HAP-1 (cell line): Measurements from ENCODE around the gene NEUROD6.

Experiments
- DNase-seq, 2 experiments: peaks; one replicate each; pipeline ENCODE4 v3.0.0-alpha.2; 2016 to 2020; ENCODE audit warnings: low spot score in 2 of 2
- H3K27me3 ChIP-seq: fragments of 250-450 bp; sonication (Bioruptor Pico); 2 replicates; pipeline ENCODE4 v1.5.1; 2020; ENCODE audit warnings: low read depth, mild to moderate bottlenecking, moderate library complexity
- H3K36me3 ChIP-seq: fragments of 250-450 bp; sonication (Bioruptor Pico); replicated peaks from 2 replicates; pipeline ENCODE4 v1.5.1; 2020; ENCODE audit warnings: mild to moderate bottlenecking
- H3K4me1 ChIP-seq: fragments of 250-450 bp; sonication (Bioruptor Pico); 2 replicates; pipeline ENCODE4 v1.5.1; 2020; ENCODE audit warnings: mild to moderate bottlenecking
- H3K4me3 ChIP-seq: fragments of 250-450 bp; sonication (Bioruptor Pico); 2 replicates; pipeline ENCODE4 v1.5.1; 2020; ENCODE audit warnings: mild to moderate bottlenecking, moderate library complexity
- H3K9me3 ChIP-seq: fragments of 250-450 bp; sonication (Bioruptor Pico); 2 replicates; pipeline ENCODE4 v1.5.1; 2020; ENCODE audit warnings: mild to moderate bottlenecking, moderate library complexity
- in situ Hi-C: fragments of 300-500 bp; cut with MboI; formaldehyde crosslinking; loops from 3 replicates; pipeline ENCODE4 v1.14.3; 2020; ENCODE audit warnings: low sequenced_read_pairs, inconsistent platforms, mixed read lengths

Gene NEUROD6

GRCh38 chr7:31316876-31317275 is 23.6 kb downstream of the NEUROD6 start:
- Histone ChIP-seq H3K4me1 (no peaks in the 10 kb centered on the region), H3K9me3 (no peaks in the 10 kb centered on the region), H3K4me3 (no peak overlapping the region), H3K36me3 (no peaks in the 10 kb centered on the region), H3K27me3 (no peaks in the 10 kb centered on the region)
- in situ Hi-C loops, result no loop called here
- DNase-seq, result no peak

- DNase-seq, result no peak
- H3K4me1 ChIP-seq, result no peaks in the 10 kb centered on the region
- in situ Hi-C loops, result no loop called here
- H3K9me3 ChIP-seq, result no peaks in the 10 kb centered on the region
- H3K27me3 ChIP-seq, result no peaks in the 10 kb centered on the region
- H3K36me3 ChIP-seq, result no peaks in the 10 kb centered on the region
- no peak overlapping the region for H3K4me3 ChIP-seq
Observed at GRCh38 chr7:31315758-31316157, 24.8 kb downstream of the NEUROD6 start.

- Histone ChIP-seq H3K9me3 (no peaks in the 10 kb centered on the region), H3K4me1 (no peaks in the 10 kb centered on the region), H3K27me3 (no peaks in the 10 kb centered on the region), H3K36me3 (no peaks in the 10 kb centered on the region), H3K4me3 (no peak overlapping the region)
- in situ Hi-C loops, result no loop called here
- no peak for DNase-seq
Observed at GRCh38 chr7:31314781-31315180, 25.7 kb downstream of the NEUROD6 start.

- H3K4me3 ChIP-seq, result no peak overlapping the region
- in situ Hi-C loops, result no loop called here
- H3K27me3 ChIP-seq, result no peaks in the 10 kb centered on the region
- no peaks in the 10 kb centered on the region for H3K9me3 ChIP-seq
- DNase-seq, result no peak
- no peaks in the 10 kb centered on the region for H3K36me3 ChIP-seq
- no peaks in the 10 kb centered on the region for H3K4me1 ChIP-seq
Observed at GRCh38 chr7:31312889-31313288, 27.6 kb downstream of the NEUROD6 start.

GRCh38 chr7:31311552-31311951 is 29.0 kb downstream of the NEUROD6 start:
- Histone ChIP-seq H3K36me3 (no peaks in the 10 kb centered on the region), H3K4me3 (no peak overlapping the region), H3K27me3 (no peaks in the 10 kb centered on the region), H3K4me1 (no peaks in the 10 kb centered on the region), H3K9me3 (no peaks in the 10 kb centered on the region)
- no peak for DNase-seq
- in situ Hi-C loops, result no loop called here

GRCh38 chr7:31310321-31310935 is 30.1 kb downstream of the NEUROD6 start:
- H3K9me3 ChIP-seq, result no peaks in the 10 kb centered on the region
- H3K36me3 ChIP-seq, result no peaks in the 10 kb centered on the region
- no peaks in the 10 kb centered on the region for H3K4me1 ChIP-seq
- no peak overlapping the region for H3K4me3 ChIP-seq
- H3K27me3 ChIP-seq, result no peaks in the 10 kb centered on the region
- in situ Hi-C loops, result no loop called here
- DNase-seq, result no peak

- H3K4me3 ChIP-seq, result no peak overlapping the region
- no peaks in the 10 kb centered on the region for H3K36me3 ChIP-seq
- DNase-seq, result no peak
- no peaks in the 10 kb centered on the region for H3K27me3 ChIP-seq
- in situ Hi-C loops, result no loop called here
- H3K4me1 ChIP-seq, result no peaks in the 10 kb centered on the region
- H3K9me3 ChIP-seq, result no peaks in the 10 kb centered on the region
Observed at GRCh38 chr7:31309407-31309806, 31.1 kb downstream of the NEUROD6 start.

GRCh38 chr7:31308652-31309051 is 31.9 kb downstream of the NEUROD6 start:
- in situ Hi-C loops, result no loop called here

GRCh38 chr7:31307972-31308371 is 32.6 kb downstream of the NEUROD6 start:
- Histone ChIP-seq H3K4me1 (no peaks in the 10 kb centered on the region), H3K36me3 (no peaks in the 10 kb centered on the region), H3K27me3 (no peaks in the 10 kb centered on the region), H3K4me3 (no peak overlapping the region), H3K9me3 (no peaks in the 10 kb centered on the region)
- no peak for DNase-seq
- in situ Hi-C loops, result no loop called here

More at GRCh38 chr7:31308652-31309051, 31.9 kb downstream of the NEUROD6 start:
- no peaks in the 10 kb centered on the region for H3K36me3 ChIP-seq
- H3K4me1 ChIP-seq, result no peaks in the 10 kb centered on the region
- no peaks in the 10 kb centered on the region for H3K9me3 ChIP-seq
- no peak for DNase-seq
- no peak overlapping the region for H3K4me3 ChIP-seq
- H3K27me3 ChIP-seq, result no peaks in the 10 kb centered on the region

GRCh38 chr7:31305260-31305659 is 35.3 kb downstream of the NEUROD6 start:
- in situ Hi-C loops, result no loop called here
- no peak for DNase-seq
- H3K27me3 ChIP-seq, result no peaks in the 10 kb centered on the region

GRCh38 chr7:31304446-31304845 is 36.1 kb downstream of the NEUROD6 start:
- no peak for DNase-seq
- in situ Hi-C loops, result no loop called here

More at GRCh38 chr7:31305260-31305659, 35.3 kb downstream of the NEUROD6 start:
- H3K36me3 ChIP-seq, result no peaks in the 10 kb centered on the region
- H3K4me3 ChIP-seq, result no peak overlapping the region
- no peaks in the 10 kb centered on the region for H3K4me1 ChIP-seq
- H3K9me3 ChIP-seq, result no peaks in the 10 kb centered on the region

GRCh38 chr7:31302356-31302755 is 38.2 kb downstream of the NEUROD6 start:
- in situ Hi-C loops, result no loop called here
- no peaks in the 10 kb centered on the region for H3K9me3 ChIP-seq
- H3K4me3 ChIP-seq, result no peak overlapping the region
- no peaks in the 10 kb centered on the region for H3K27me3 ChIP-seq
- H3K36me3 ChIP-seq, result no peaks in the 10 kb centered on the region
- DNase-seq, result no peak
- H3K4me1 ChIP-seq, result no peaks in the 10 kb centered on the region

More at GRCh38 chr7:31304446-31304845, 36.1 kb downstream of the NEUROD6 start:
- H3K4me3 ChIP-seq, result no peak overlapping the region
- no peaks in the 10 kb centered on the region for H3K27me3 ChIP-seq
- H3K36me3 ChIP-seq, result no peaks in the 10 kb centered on the region
- no peaks in the 10 kb centered on the region for H3K9me3 ChIP-seq
- H3K4me1 ChIP-seq, result no peaks in the 10 kb centered on the region

- Histone ChIP-seq H3K36me3 (no peaks in the 10 kb centered on the region), H3K27me3 (no peaks in the 10 kb centered on the region), H3K4me1 (no peaks in the 10 kb centered on the region), H3K4me3 (no peak overlapping the region), H3K9me3 (no peaks in the 10 kb centered on the region)
- no peak for DNase-seq
- in situ Hi-C loops, result no loop called here
Observed at GRCh38 chr7:31299336-31299735, 41.2 kb downstream of the NEUROD6 start.

- Histone ChIP-seq H3K4me1 (no peaks in the 10 kb centered on the region), H3K4me3 (no peak overlapping the region), H3K27me3 (peaks cover 6% of the 10 kb centered on the region; the same call in 1 of the 2 replicates), H3K36me3 (no peaks in the 10 kb centered on the region), H3K9me3 (no peaks in the 10 kb centered on the region)
- in situ Hi-C loops, result no loop called here
- DNase-seq, result no peak
Observed at GRCh38 chr7:31290601-31291000, 49.9 kb downstream of the NEUROD6 start.
